B cell (primary cell): ENCODE data around the gene C12orf75. TPM values are rescaled to one million over a fixed set of nuclear protein-coding genes. Genes with fewer than 3 reads are reported as not detected.

Experiments
- ATAC-seq: fragments of 200-7000 bp; cut with Tn5 transposase; one replicate; pipeline ENCODE4 v1.10.0; 2021; ENCODE audit warnings: low read depth, mild to moderate bottlenecking, moderate number of reproducible peaks, moderate library complexity
- CTCF ChIA-PET: fragments of 350-600 bp; sonication (Branson Sonifier 250); formaldehyde crosslinking; loops from one replicate; lab custom pipeline; 2021; ENCODE audit warnings: antibody characterized with exemption, inconsistent platforms; lab: Charles Lee
- POLR2A ChIA-PET: fragments of 350-600 bp; sonication (Branson Sonifier 250); formaldehyde crosslinking; loops from one replicate; lab custom pipeline; 2021; ENCODE audit warnings: antibody characterized with exemption; lab: Charles Lee
- DNase-seq: peaks from one replicate; pipeline ENCODE4 v3.0.0; 2013
- H2AFZ ChIP-seq: 2 replicates; pipeline ENCODE4 v1.6.1; 2012; ENCODE audit warnings: mild to moderate bottlenecking, low read depth, low read length; ENCODE audit not compliant: insufficient read depth, poor library complexity, severe bottlenecking
- H3K27ac ChIP-seq, 2 donors: 1 replicate in 1 of 2; 2 replicates in 1 of 2; pipeline ENCODE4 v1.5.1; 2012 to 2013; ENCODE audit warnings: low read length in 2 of 2, mild to moderate bottlenecking in 2 of 2, moderate library complexity in 1 of 2
- H3K27me3 ChIP-seq, 4 experiments: fragments of 200-600 bp in 1 of 4; sonication (generic) in 1 of 4; replicated peaks in 1 of 4; 1 replicate in 2 of 4; 2 replicates in 2 of 4; pipeline versions ENCODE4 v1.6.1 to v1.7.0; 2013 to 2016; ENCODE audit warnings: low read length in 3 of 4, mild to moderate bottlenecking in 2 of 4, mixed read lengths in 1 of 4, moderate library complexity in 1 of 4; ENCODE audit not compliant: insufficient read depth in 4 of 4, control insufficient read depth in 3 of 4; ENCODE audit errors: control extremely low read depth in 1 of 4
- H3K36me3 ChIP-seq, 2 experiments: replicated peaks in 1 of 2; 1 replicate in 1 of 2; 2 replicates in 1 of 2; pipeline versions ENCODE4 v1.6.1 to v1.7.1; 2013; ENCODE audit warnings: low read length in 1 of 2; ENCODE audit not compliant: insufficient read depth in 2 of 2, control insufficient read depth in 1 of 2; ENCODE audit errors: control extremely low read depth in 1 of 2, extremely low read depth in 1 of 2
- H3K4me1 ChIP-seq, 2 donors: fragments of 200-600 bp in 1 of 2; sonication (generic) in 1 of 2; 1 replicate in 1 of 2; 2 replicates in 1 of 2; pipeline versions ENCODE4 v1.5.1 to v1.6.1; 2013 to 2017; ENCODE audit warnings: low read length in 2 of 2; ENCODE audit not compliant: control insufficient read depth in 2 of 2, insufficient read depth in 2 of 2
- H3K4me2 ChIP-seq: replicated peaks from 2 replicates; pipeline ENCODE3; 2012; ENCODE audit warnings: mild to moderate bottlenecking, low read depth, low read length; ENCODE audit not compliant: poor library complexity, severe bottlenecking
- H3K4me3 ChIP-seq, 5 experiments: fragments of 200-600 bp in 1 of 5; sonication (generic) in 1 of 5; 1 replicate in 3 of 5; 2 replicates in 2 of 5; pipeline versions ENCODE4 v1.5.1 to v1.7.0; 2011 to 2016; ENCODE audit warnings: low read length in 4 of 5, mild to moderate bottlenecking in 4 of 5, low read depth in 2 of 5, control low read depth in 1 of 5, moderate library complexity in 1 of 5; ENCODE audit not compliant: insufficient read depth in 1 of 5; ENCODE audit errors: control extremely low read depth in 1 of 5, extremely low read depth in 1 of 5
- H3K79me2 ChIP-seq: fragments of 200-600 bp; sonication (generic); one replicate; pipeline ENCODE4 v1.6.0; 2016; ENCODE audit warnings: low read length; ENCODE audit not compliant: control insufficient read depth, insufficient read depth
- H3K9ac ChIP-seq: fragments of 200-600 bp; sonication (generic); 2 replicates; pipeline ENCODE4 v1.6.1; 2017; ENCODE audit warnings: mild to moderate bottlenecking, low read length, moderate library complexity
- H3K9me3 ChIP-seq, 3 donors: one replicate each; pipeline versions ENCODE4 v1.6.1 to v1.7.1; 2013; ENCODE audit warnings: low read length in 2 of 3; ENCODE audit not compliant: control insufficient read depth in 2 of 3, insufficient read depth in 1 of 3; ENCODE audit errors: control extremely low read depth in 1 of 3
- H4K20me1 ChIP-seq: 2 replicates; pipeline ENCODE4 v1.6.0; 2012; ENCODE audit warnings: mild to moderate bottlenecking, low read length; ENCODE audit not compliant: insufficient read depth, control insufficient read depth, poor library complexity, severe bottlenecking
- H3K27ac Mint-ChIP-seq: one replicate; pipeline ENCODE4 v1.8.0; 2021; ENCODE audit warnings: mixed read lengths
- H3K27me3 Mint-ChIP-seq: one replicate; pipeline ENCODE4 v1.8.0; 2021; ENCODE audit warnings: mixed read lengths
- H3K4me1 Mint-ChIP-seq: one replicate; pipeline ENCODE4 v1.8.0; 2021; ENCODE audit warnings: mixed read lengths
- H3K4me3 Mint-ChIP-seq: one replicate; pipeline ENCODE4 v1.8.0; 2021; ENCODE audit warnings: mixed read lengths
- H3K9me3 Mint-ChIP-seq: one replicate; pipeline ENCODE4 v1.8.0; 2022; ENCODE audit warnings: mixed read lengths; ENCODE audit not compliant: insufficient read depth
- EZH2 ChIP-seq: IDR thresholded peaks from 2 replicates; pipeline ENCODE4 v1.6.1; 2012; ENCODE audit warnings: borderline replicate concordance, low read depth, mild to moderate bottlenecking, moderate library complexity, low read length; ENCODE audit not compliant: insufficient read depth, poor library complexity, severe bottlenecking
- WGBS: methylation state at CpG from one replicate; pipeline ENCODE4 v1.1.5; 2013; ENCODE audit warnings: missing lambda C conversion rate; ENCODE audit not compliant: insufficient coverage; 5-methylcytosine and 5-hydroxymethylcytosine counted together
- intact Hi-C: fragments of 100-400 bp; cut with micrococcal nuclease; formaldehyde crosslinking; loops from one replicate; pipeline ENCODE4 v1.10.0; 2022
- polyA plus RNA-seq: library from polyadenylated mRNA; depleted of rRNA; stranded (reverse); fragments of >200 nt; gene quantifications from 2 replicates; pipeline ENCODE4 v1.2.3, GENCODE V29; 2012
- total RNA-seq, 2 donors: library from RNA; stranded (reverse); fragments of 120-200 nt in 1 of 2; gene quantifications; 1 replicate in 1 of 2; 2 replicates in 1 of 2; pipeline versions ENCODE4 v1.2.3 to v1.2.4, GENCODE V29; 2013 to 2022
- TF ChIP-seq, protein P1 (sequence below): fragments of 200-600 bp; IDR thresholded peaks from one replicate; pipeline ENCODE4 v1.8.0; 2022; ENCODE audit warnings: antibody characterized with exemption, mild to moderate bottlenecking

The C12orf75 gene
- total and polyA plus RNA-seq, 2 donors (not counting 1 experiment from before 2014, with no cell fraction given), result 8.5 to 12.9 TPM

DNA sequence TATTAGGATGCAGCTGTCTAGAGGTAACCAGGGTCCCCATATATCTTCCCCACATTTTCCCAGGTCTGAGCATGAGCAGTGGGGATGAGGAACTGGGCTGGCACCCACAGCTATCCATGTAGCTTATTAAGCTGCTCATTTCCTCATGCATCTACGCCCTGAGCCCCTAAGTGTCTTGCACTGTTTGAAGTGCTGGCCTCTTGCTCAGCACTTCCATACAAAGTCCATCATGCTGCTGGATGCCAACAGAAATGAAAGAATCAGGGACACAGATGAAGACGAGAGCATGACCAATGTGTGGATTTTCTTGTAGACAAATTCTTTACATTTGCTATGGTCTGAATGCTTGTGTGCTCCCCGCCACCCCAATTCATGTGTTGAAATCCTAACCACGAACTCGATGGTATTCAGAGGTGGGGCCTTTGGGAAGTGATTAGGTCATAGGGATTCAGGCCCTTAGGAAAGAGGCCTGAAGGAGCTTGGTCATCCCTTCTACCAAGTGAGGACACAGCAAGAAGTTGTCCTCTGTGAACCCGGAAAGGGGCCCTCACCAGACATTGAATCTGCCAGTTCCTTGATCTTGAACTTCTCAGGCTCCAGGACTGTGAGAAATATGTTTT is 54.5 kb downstream of the C12orf75 start:
- ATAC-seq, result no peak
- H3K27me3 Mint-ChIP-seq, result no peaks in the 10 kb centered on the region
- no peak overlapping the region for H3K27ac Mint-ChIP-seq
- H3K4me3 ChIP-seq, result no peak overlapping the region
- intact Hi-C loops, result loop anchor here (5.0 kb wide), 3 partner anchors 53 to 213 kb away; partner anchors contain the start of genes APPL2 and C12orf75
- H3K9me3 ChIP-seq, result no peaks in the 10 kb centered on the region
- no peaks in the 10 kb centered on the region for H4K20me1 ChIP-seq
- ChIA-PET CTCF (interaction anchor here (0.7 to 2.4 kb wide), 7 partner anchors 8 to 1185 kb away, joined by 3 to 11 read pairs (median 4); no protein-coding TSS in a partner anchor), POLR2A (no interaction called here)
- no peaks in the 10 kb centered on the region for H3K36me3 ChIP-seq
- no peak overlapping the region for H3K9ac ChIP-seq
- H3K27me3 ChIP-seq, result no peaks in the 10 kb centered on the region
- no peak for DNase-seq
- H3K4me1 Mint-ChIP-seq, result no peaks in the 10 kb centered on the region
- 89% methylated on average over 3 of the region's 6 CpGs for WGBS
- H3K4me1 ChIP-seq, result peaks cover 0 to 3% of the 10 kb centered on the region in 2 donors
- TF ChIP-seq EZH2, result no peak
- TF ChIP-seq, protein P1, sequence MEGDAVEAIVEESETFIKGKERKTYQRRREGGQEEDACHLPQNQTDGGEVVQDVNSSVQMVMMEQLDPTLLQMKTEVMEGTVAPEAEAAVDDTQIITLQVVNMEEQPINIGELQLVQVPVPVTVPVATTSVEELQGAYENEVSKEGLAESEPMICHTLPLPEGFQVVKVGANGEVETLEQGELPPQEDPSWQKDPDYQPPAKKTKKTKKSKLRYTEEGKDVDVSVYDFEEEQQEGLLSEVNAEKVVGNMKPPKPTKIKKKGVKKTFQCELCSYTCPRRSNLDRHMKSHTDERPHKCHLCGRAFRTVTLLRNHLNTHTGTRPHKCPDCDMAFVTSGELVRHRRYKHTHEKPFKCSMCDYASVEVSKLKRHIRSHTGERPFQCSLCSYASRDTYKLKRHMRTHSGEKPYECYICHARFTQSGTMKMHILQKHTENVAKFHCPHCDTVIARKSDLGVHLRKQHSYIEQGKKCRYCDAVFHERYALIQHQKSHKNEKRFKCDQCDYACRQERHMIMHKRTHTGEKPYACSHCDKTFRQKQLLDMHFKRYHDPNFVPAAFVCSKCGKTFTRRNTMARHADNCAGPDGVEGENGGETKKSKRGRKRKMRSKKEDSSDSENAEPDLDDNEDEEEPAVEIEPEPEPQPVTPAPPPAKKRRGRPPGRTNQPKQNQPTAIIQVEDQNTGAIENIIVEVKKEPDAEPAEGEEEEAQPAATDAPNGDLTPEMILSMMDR, result no peak
- H2AFZ ChIP-seq, result no peak overlapping the region
- no peak overlapping the region for H3K27ac ChIP-seq
- no peak overlapping the region for H3K4me2 ChIP-seq
- no peak overlapping the region for H3K4me3 Mint-ChIP-seq
- H3K79me2 ChIP-seq, result no peaks in the 10 kb centered on the region
- H3K9me3 Mint-ChIP-seq, result no peaks in the 10 kb centered on the region

DNA sequence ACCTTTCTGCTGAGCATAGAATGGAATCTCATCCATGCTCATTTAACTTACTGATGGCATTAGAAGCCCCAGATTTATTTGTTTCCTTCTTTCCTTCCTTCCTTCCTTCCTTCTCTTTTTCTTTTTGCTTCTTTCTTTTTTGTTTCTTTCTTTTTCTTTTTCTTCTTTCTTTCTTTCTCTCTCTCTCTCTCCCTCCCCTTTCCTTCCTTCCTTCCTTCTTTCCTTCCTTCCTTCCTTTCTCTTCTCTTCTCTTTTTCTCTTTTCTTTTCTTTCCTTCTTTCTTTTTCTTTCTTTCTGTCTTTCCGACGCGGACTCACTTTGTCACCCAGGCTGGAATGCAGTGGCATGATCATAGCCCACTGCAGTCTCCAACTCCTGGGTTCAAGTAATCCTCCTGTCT is 55.9 kb downstream of the C12orf75 start:
- DNase-seq (no peak), ATAC-seq (no peak)
- Histone ChIP-seq H4K20me1 (no peaks in the 10 kb centered on the region), H3K79me2 (no peaks in the 10 kb centered on the region), H3K27ac (no peak overlapping the region), H3K9me3 (no peaks in the 10 kb centered on the region), H3K36me3 (no peaks in the 10 kb centered on the region), H3K4me2 (no peak overlapping the region), H3K4me1 (peaks cover 0 to 3% of the 10 kb centered on the region in 2 donors), H3K4me3 (no peak overlapping the region), H2AFZ (no peak overlapping the region), H3K9ac (no peak overlapping the region), H3K27me3 (no peaks in the 10 kb centered on the region)
- no peaks in the 10 kb centered on the region for H3K4me1 Mint-ChIP-seq
- POLR2A ChIA-PET, result no interaction called here
- TF ChIP-seq, protein P1, result peak; percentile 11
- TF ChIP-seq EZH2, result no peak
- no peak overlapping the region for H3K4me3 Mint-ChIP-seq
- no peak overlapping the region for H3K27ac Mint-ChIP-seq
- intact Hi-C loops, result no loop called here
- H3K9me3 Mint-ChIP-seq, result no peaks in the 10 kb centered on the region
- 100% methylated on average over 3 of the region's 3 CpGs for whole genome bisulfite sequencing
- H3K27me3 Mint-ChIP-seq, result no peaks in the 10 kb centered on the region
- CTCF ChIA-PET, result no interaction called here
